Mesendoderm (in vitro differentiated cells): ENCODE measurements around the gene CCDC112.
"Not testable (repeated sequence)": the region's sequence is repeated elsewhere in the genome, so short reads cannot be mapped to it uniquely, and the experiment has no call there.

ENCODE experiments used
- DNase-seq: peaks from one replicate; pipeline ENCODE4 v3.0.0; 2013
- H2AK5ac ChIP-seq: 2 replicates; pipeline ENCODE4 v1.6.1; 2013; ENCODE audit warnings: low read length, inconsistent platforms
- H2BK120ac ChIP-seq: 2 replicates; pipeline ENCODE4 v1.6.1; 2013; ENCODE audit warnings: low read depth, mild to moderate bottlenecking, low read length, moderate library complexity, mixed read lengths
- H2BK15ac ChIP-seq: replicated peaks from 2 replicates; pipeline ENCODE4 v1.6.1; 2013; ENCODE audit warnings: low read depth, mild to moderate bottlenecking, moderate library complexity
- H2BK5ac ChIP-seq: 2 replicates; pipeline ENCODE4 v1.6.1; 2013; ENCODE audit warnings: low read length, inconsistent platforms
- H3K18ac ChIP-seq: 2 replicates; pipeline ENCODE4 v1.6.1; 2013; ENCODE audit warnings: mild to moderate bottlenecking, low read length, mixed read lengths
- H3K23ac ChIP-seq: one replicate; pipeline ENCODE4 v1.6.1; 2013; ENCODE audit warnings: low read length
- H3K27ac ChIP-seq: 2 replicates; pipeline ENCODE4 v1.5.1; 2013; ENCODE audit warnings: low read depth, mild to moderate bottlenecking, inconsistent platforms, low read length, moderate library complexity
- H3K27me3 ChIP-seq: 2 replicates; pipeline ENCODE4 v1.6.1; 2013; ENCODE audit warnings: low read length, control low read depth, mild to moderate bottlenecking, inconsistent platforms; ENCODE audit not compliant: insufficient read depth, poor library complexity
- H3K36me3 ChIP-seq: 2 replicates; pipeline ENCODE4 v1.6.1; 2013; ENCODE audit warnings: low read length, inconsistent platforms; ENCODE audit not compliant: control insufficient read depth, insufficient read depth
- H3K4ac ChIP-seq: one replicate; pipeline ENCODE4 v1.6.1; 2013; ENCODE audit warnings: low read depth, mild to moderate bottlenecking, low read length, moderate library complexity
- H3K4me1 ChIP-seq: 2 replicates; pipeline ENCODE4 v1.6.1; 2013; ENCODE audit warnings: low read depth, low read length, inconsistent platforms; ENCODE audit not compliant: control insufficient read depth
- H3K4me2 ChIP-seq: 2 replicates; pipeline ENCODE4 v1.6.1; 2013; ENCODE audit warnings: low read length
- H3K4me3 ChIP-seq: 2 replicates; pipeline ENCODE4 v1.5.1; 2013; ENCODE audit warnings: mild to moderate bottlenecking, low read length
- H3K56ac ChIP-seq: one replicate; pipeline ENCODE4 v1.6.1; 2013; ENCODE audit warnings: low read length
- H3K79me1 ChIP-seq: 2 replicates; pipeline ENCODE4 v1.6.1; 2013; ENCODE audit warnings: low read length, inconsistent platforms
- H3K79me2 ChIP-seq: 2 replicates; pipeline ENCODE4 v1.6.1; 2013; ENCODE audit warnings: mild to moderate bottlenecking, low read length; ENCODE audit not compliant: control insufficient read depth, insufficient read depth
- H3K9ac ChIP-seq: 2 replicates; pipeline ENCODE4 v1.6.1; 2013; ENCODE audit warnings: low read length, inconsistent platforms
- H4K5ac ChIP-seq: one replicate; pipeline ENCODE4 v1.6.1; 2013; ENCODE audit warnings: low read length
- H4K8ac ChIP-seq: one replicate; pipeline ENCODE4 v1.6.1; 2013; ENCODE audit warnings: low read depth, mild to moderate bottlenecking, control low read depth, low read length, moderate library complexity
- WGBS: extraction: QIAGEN DNeasy Blood & Tissue Kit; methylation state at CpG from one replicate; pipeline ENCODE4 v1.1.7; 2013; ENCODE audit warnings: low lambda C conversion rate, missing lambda C conversion rate; ENCODE audit not compliant: insufficient coverage; ENCODE audit errors: extremely low coverage; 5-methylcytosine and 5-hydroxymethylcytosine counted together

Gene CCDC112

GRCh38 chr5:115257981-115258380 is 38.5 kb downstream of the CCDC112 start:
- H3K79me2 ChIP-seq = peaks cover 28% of the 10 kb centered on the region
- H3K4me1 ChIP-seq = peaks cover 4% of the 10 kb centered on the region
- no peak overlapping the region for H3K18ac ChIP-seq
- H3K4ac ChIP-seq = no peak overlapping the region
- no peak overlapping the region for H4K5ac ChIP-seq
- H2AK5ac ChIP-seq = no peak overlapping the region
- no peak for DNase-seq
- no peak overlapping the region for H3K9ac ChIP-seq
- H4K8ac ChIP-seq = no peak overlapping the region
- H3K4me3 ChIP-seq = no peak overlapping the region
- no peak overlapping the region for H3K56ac ChIP-seq
- no peak overlapping the region for H2BK15ac ChIP-seq
- no peak overlapping the region for H3K27ac ChIP-seq
- no peaks in the 10 kb centered on the region for H3K27me3 ChIP-seq
- no peak overlapping the region for H3K23ac ChIP-seq
- no peak overlapping the region for H2BK120ac ChIP-seq
- no peak overlapping the region for H2BK5ac ChIP-seq
- H3K36me3 ChIP-seq = no peaks in the 10 kb centered on the region
- peaks cover 9% of the 10 kb centered on the region for H3K79me1 ChIP-seq
- H3K4me2 ChIP-seq = no peak overlapping the region

DNA sequence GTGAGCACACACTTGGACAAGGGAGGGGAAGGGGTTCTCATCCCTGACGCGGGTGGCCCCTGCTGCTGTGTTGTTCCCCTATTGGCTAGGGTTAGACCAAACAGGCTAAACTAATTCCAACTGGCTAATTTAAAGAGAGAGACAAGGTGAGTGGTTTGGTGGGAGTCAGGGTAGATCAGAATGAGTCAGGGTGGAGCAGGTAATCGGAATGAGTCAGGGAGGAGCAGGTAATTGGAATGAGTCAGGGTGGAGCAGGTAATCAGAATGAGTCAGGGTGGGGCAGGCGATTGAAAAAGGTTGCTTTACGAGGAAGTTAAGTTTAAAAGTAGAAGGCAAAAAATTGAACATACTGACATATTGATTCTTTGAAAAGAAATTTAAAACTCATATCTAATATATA is 47.1 kb downstream of the CCDC112 start:
- not testable (repeated sequence) for H3K36me3 ChIP-seq, H3K79me2 ChIP-seq, H3K18ac ChIP-seq, H3K9ac ChIP-seq, H3K27me3 ChIP-seq, H2AK5ac ChIP-seq, H2BK15ac ChIP-seq, H3K27ac ChIP-seq, H3K79me1 ChIP-seq, H3K4ac ChIP-seq, H3K56ac ChIP-seq, H3K4me1 ChIP-seq, H3K23ac ChIP-seq, H3K4me3 ChIP-seq, H4K5ac ChIP-seq, H2BK5ac ChIP-seq, H4K8ac ChIP-seq, H2BK120ac ChIP-seq, H3K4me2 ChIP-seq
- no CpG with 5 or more reads among the region's 5 CpGs for WGBS
- DNase-seq = peak; percentile 11

GRCh38 chr5:115246361-115246991 is 50.0 kb downstream of the CCDC112 start:
- Histone ChIP-seq H3K27me3 (no peaks in the 10 kb centered on the region), H3K56ac (no peak overlapping the region), H2BK15ac (no peak overlapping the region), H2BK5ac (no peak overlapping the region), H2BK120ac (no peak overlapping the region), H3K27ac (no peak overlapping the region), H3K79me2 (no peaks in the 10 kb centered on the region), H4K8ac (no peak overlapping the region), H3K4ac (no peak overlapping the region), H3K23ac (no peak overlapping the region), H4K5ac (no peak overlapping the region), H3K79me1 (peaks cover 2% of the 10 kb centered on the region), H3K18ac (no peak overlapping the region), H3K4me2 (no peak overlapping the region), H3K4me3 (no peak overlapping the region), H3K36me3 (no peaks in the 10 kb centered on the region), H3K4me1 (no peaks in the 10 kb centered on the region), H3K9ac (no peak overlapping the region), H2AK5ac (no peak overlapping the region)
- no CpG with 5 or more reads among the region's 3 CpGs for WGBS
- peak; percentile 57 for DNase-seq

DNA sequence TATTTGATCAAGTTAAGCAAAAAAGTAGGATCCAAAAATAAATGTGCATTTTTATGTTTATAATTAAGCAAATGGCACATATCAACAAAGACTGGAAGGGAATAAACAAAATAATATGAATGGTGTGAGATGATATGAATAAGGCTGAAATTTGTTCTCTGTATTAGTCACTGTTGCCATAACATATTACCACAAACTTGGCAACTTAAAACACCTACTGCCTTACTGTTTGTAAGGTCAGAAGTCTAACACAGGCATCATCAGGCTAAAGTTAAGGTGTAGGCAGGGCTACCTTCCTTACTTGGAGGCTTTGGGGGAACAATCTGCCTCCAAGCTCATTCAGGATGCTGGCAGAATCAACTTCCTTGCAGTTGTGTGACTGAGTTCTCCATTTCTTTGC is 53.0 kb downstream of the CCDC112 start:
- Histone ChIP-seq H3K4ac (no peak overlapping the region), H3K9ac (no peak overlapping the region), H3K79me1 (peaks cover 2% of the 10 kb centered on the region), H2AK5ac (no peak overlapping the region), H3K79me2 (no peaks in the 10 kb centered on the region), H3K4me1 (no peaks in the 10 kb centered on the region), H3K27ac (no peak overlapping the region), H2BK5ac (no peak overlapping the region), H2BK120ac (no peak overlapping the region), H4K5ac (no peak overlapping the region), H3K4me3 (no peak overlapping the region), H3K18ac (no peak overlapping the region), H4K8ac (no peak overlapping the region), H3K4me2 (no peak overlapping the region), H2BK15ac (no peak overlapping the region), H3K56ac (no peak overlapping the region), H3K27me3 (no peaks in the 10 kb centered on the region), H3K36me3 (no peaks in the 10 kb centered on the region), H3K23ac (no peak overlapping the region)
- DNase-seq = no peak

GRCh38 chr5:115241881-115242642 is 54.4 kb downstream of the CCDC112 start:
- no peak overlapping the region for H3K4me3 ChIP-seq
- no peak overlapping the region for H2BK120ac ChIP-seq
- no peak for DNase-seq
- no peak overlapping the region for H3K9ac ChIP-seq
- WGBS = no CpG with 5 or more reads among the region's 4 CpGs
- H3K79me1 ChIP-seq = peaks cover 2% of the 10 kb centered on the region
- H3K27me3 ChIP-seq = no peaks in the 10 kb centered on the region
- no peak overlapping the region for H4K8ac ChIP-seq
- H3K4ac ChIP-seq = no peak overlapping the region
- no peak overlapping the region for H3K18ac ChIP-seq
- no peaks in the 10 kb centered on the region for H3K79me2 ChIP-seq
- no peak overlapping the region for H2BK15ac ChIP-seq
- H3K27ac ChIP-seq = no peak overlapping the region
- no peak overlapping the region for H3K56ac ChIP-seq
- H2BK5ac ChIP-seq = no peak overlapping the region
- H3K23ac ChIP-seq = no peak overlapping the region
- no peaks in the 10 kb centered on the region for H3K4me1 ChIP-seq
- H3K4me2 ChIP-seq = no peak overlapping the region
- no peak overlapping the region for H4K5ac ChIP-seq
- H2AK5ac ChIP-seq = no peak overlapping the region
- H3K36me3 ChIP-seq = no peaks in the 10 kb centered on the region

DNA sequence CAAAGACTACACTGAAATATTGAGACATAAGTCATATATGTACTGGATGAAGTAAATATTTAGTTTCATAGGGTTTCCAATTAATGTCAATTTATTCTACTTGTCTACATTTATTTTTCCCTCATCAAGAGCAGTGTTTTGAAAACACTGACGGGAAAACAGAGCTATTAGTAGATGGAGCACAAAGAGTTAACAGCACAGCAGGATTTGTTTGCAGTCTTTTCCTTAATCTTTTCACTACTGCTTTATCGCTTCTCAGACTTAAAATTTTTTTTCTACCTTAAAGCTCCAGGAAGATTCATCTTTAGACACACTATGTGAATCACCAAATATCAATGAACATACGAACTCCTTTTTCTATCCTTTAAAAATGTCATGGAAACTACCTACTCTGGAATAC is 59.4 kb downstream of the CCDC112 start:
- H2BK5ac ChIP-seq = no peak overlapping the region
- H3K4ac ChIP-seq = no peak overlapping the region
- DNase-seq = no peak
- no peak overlapping the region for H2BK15ac ChIP-seq
- H2AK5ac ChIP-seq = no peak overlapping the region
- no peaks in the 10 kb centered on the region for H3K36me3 ChIP-seq
- H4K5ac ChIP-seq = no peak overlapping the region
- no peak overlapping the region for H3K23ac ChIP-seq
- H3K4me3 ChIP-seq = no peak overlapping the region
- no peaks in the 10 kb centered on the region for H3K79me1 ChIP-seq
- H3K27me3 ChIP-seq = no peaks in the 10 kb centered on the region
- H3K4me1 ChIP-seq = no peaks in the 10 kb centered on the region
- no CpG with 5 or more reads among the region's 3 CpGs for WGBS
- no peak overlapping the region for H3K9ac ChIP-seq
- H3K79me2 ChIP-seq = no peaks in the 10 kb centered on the region
- H2BK120ac ChIP-seq = no peak overlapping the region
- no peak overlapping the region for H3K56ac ChIP-seq
- no peak overlapping the region for H3K18ac ChIP-seq
- H3K27ac ChIP-seq = no peak overlapping the region
- no peak overlapping the region for H3K4me2 ChIP-seq
- no peak overlapping the region for H4K8ac ChIP-seq
